ENCODE results near the gene CYB561D2. TPM values are rescaled to one million over a fixed set of nuclear protein-coding genes. Genes with fewer than 3 reads are reported as not detected.

Gene CYB561D2
- total and polyA plus RNA-seq, 9 donors, result 4.5 to 17.1 (median 9.6) TPM

DNA sequence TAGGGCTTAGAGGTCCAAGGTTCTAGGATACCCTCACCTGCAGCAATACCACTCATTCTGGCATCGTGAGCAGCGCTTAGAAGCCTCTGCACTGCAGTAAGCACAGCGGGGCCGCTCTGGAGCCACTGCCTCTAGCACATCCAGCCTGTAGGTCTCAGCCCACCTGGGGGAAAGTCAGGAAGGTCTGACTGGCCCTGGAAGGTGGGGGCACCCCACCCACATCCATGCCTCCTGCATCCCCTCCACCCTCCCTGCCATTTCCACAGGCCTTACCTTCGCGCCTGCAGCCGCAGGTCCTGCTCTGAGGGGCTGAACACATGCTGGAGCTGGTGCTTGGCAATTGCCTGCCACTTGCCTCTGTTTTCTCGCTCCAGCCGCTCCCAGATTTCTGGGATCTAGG, 9.1 kb upstream of the CYB561D2 start:
- DNase-seq, result peak in 2 of 5 donors; percentile 40 to 42
- no peak for TF ChIP-seq POLR2A (IDR thresholded peaks at IDR 0.05)
- TF ChIP-seq, protein P1, sequence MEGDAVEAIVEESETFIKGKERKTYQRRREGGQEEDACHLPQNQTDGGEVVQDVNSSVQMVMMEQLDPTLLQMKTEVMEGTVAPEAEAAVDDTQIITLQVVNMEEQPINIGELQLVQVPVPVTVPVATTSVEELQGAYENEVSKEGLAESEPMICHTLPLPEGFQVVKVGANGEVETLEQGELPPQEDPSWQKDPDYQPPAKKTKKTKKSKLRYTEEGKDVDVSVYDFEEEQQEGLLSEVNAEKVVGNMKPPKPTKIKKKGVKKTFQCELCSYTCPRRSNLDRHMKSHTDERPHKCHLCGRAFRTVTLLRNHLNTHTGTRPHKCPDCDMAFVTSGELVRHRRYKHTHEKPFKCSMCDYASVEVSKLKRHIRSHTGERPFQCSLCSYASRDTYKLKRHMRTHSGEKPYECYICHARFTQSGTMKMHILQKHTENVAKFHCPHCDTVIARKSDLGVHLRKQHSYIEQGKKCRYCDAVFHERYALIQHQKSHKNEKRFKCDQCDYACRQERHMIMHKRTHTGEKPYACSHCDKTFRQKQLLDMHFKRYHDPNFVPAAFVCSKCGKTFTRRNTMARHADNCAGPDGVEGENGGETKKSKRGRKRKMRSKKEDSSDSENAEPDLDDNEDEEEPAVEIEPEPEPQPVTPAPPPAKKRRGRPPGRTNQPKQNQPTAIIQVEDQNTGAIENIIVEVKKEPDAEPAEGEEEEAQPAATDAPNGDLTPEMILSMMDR (IDR thresholded peaks at IDR 0.05), result no peak
- TF ChIP-seq EP300 (IDR thresholded peaks at IDR 0.05), result no peak
- H3K4me3 ChIP-seq, result no peak overlapping the region
- H3K9me3 ChIP-seq, result no peaks in the 10 kb centered on the region
- H3K27ac ChIP-seq, result no peak overlapping the region
- no peaks in the 10 kb centered on the region for H3K27me3 ChIP-seq
- 93 to 95% (median 94%) methylated on average over 9 of the region's 9 CpGs for WGBS, 3 donors
- H3K4me1 ChIP-seq (ENCODE audit: insufficient read depth), result peaks cover 17% of the 10 kb centered on the region
- no peaks in the 10 kb centered on the region for H3K36me3 ChIP-seq
- intact Hi-C loops (cut with DNase I), result no loop called here

DNA sequence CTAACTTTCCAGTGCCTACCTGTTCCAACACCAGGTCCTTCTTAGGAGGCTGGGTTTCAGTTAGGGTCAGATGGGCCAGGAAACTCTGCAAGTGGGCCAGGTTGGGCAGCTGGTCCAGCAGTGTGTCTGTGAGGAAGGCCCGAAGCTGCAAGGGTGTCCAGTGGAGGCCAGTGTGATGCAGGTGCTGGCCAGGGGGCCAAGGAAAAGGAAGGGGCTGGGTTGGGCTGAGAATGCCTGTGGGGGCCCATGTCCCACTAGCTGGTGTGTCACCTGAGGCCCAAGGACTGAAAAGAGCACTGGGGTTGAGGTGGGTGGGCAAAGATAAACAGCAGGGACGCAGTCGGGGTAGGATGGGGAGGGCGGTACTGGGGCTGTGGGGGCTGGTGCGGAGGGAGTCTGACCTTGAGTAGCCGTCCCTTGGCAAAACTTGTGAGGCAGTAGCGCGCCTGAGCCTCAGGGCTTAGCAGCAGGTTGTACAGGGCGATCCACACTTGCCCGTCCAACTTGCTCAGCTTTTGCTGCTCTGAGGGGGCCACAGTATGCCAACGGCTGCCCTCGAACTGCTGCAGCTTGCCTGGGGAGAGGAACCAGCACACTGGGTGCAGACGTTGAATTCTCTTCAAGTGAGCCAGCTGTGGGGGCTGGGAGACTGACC, 8.5 kb upstream of the CYB561D2 start:
- intact Hi-C loops (cut with DNase I), result no loop called here
- TF ChIP-seq, protein P1 (IDR thresholded peaks at IDR 0.05), result no peak
- TF ChIP-seq EP300 (IDR thresholded peaks at IDR 0.05) (no peak), POLR2A (IDR thresholded peaks at IDR 0.05) (no peak)
- Histone ChIP-seq H3K4me3 (no peak overlapping the region), H3K27me3 (no peaks in the 10 kb centered on the region), H3K27ac (no peak overlapping the region), H3K36me3 (no peaks in the 10 kb centered on the region), H3K9me3 (no peaks in the 10 kb centered on the region), H3K4me1 (ENCODE audit: insufficient read depth) (peaks cover 17% of the 10 kb centered on the region)
- WGBS, 3 donors, result 81 to 85% (median 82%) methylated on average over 13 of the region's 13 CpGs
- DNase-seq, result peak in 1 of 5 donors; percentile 36

DNA sequence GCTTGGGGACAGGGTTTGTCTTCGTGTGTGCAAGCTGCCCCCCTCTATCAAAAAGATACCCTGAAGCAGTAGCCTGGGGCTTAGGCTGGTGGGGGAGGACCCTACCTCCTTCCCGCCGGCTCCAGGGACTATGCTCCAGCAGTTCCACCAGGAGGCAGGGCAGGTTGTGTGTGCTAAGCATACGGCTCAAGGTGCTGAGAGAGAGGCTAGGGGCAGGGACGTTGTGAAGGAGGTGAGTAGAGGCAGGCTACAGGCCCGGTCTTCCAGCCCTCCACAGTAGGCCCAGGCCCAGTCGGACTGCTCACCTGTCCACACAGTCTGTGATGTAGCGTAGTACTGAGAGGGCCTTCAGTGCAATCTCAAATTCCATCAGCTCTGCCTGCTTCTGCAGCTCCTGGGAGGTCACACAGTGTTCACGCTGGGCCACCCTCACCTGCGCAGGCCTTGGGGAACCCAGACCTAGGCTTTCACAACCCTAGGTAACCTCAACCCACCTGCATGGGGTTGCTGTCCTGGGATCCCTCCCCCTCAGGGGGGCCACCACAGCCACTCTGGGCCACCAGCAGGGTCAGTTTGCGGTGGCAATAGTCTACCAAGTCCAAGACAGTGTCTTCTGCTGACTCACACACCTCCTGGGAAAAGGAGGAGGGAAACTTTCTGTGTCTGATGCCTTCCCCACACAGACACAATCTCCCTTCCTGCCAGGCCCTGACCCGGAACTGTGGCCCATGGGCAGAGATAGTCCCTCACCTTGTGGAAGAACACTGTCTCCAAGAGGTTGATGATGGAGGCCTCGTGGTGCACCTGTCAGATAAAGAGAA, 7.6 kb upstream of the CYB561D2 start:
- no peaks in the 10 kb centered on the region for H3K36me3 ChIP-seq
- intact Hi-C loops (cut with DNase I), result no loop called here
- no peak for TF ChIP-seq POLR2A (IDR thresholded peaks at IDR 0.05)
- TF ChIP-seq, protein P1 (IDR thresholded peaks at IDR 0.05), result no peak
- no peak for TF ChIP-seq EP300 (IDR thresholded peaks at IDR 0.05)
- WGBS, 3 donors, result 82 to 87% (median 83%) methylated on average over 12 to 13 of the region's 13 CpGs
- no peaks in the 10 kb centered on the region for H3K9me3 ChIP-seq
- H3K27ac ChIP-seq, result no peak overlapping the region
- H3K27me3 ChIP-seq, result no peaks in the 10 kb centered on the region
- H3K4me3 ChIP-seq, result no peak overlapping the region
- DNase-seq, result peak in 1 of 5 donors; percentile 33
- H3K4me1 ChIP-seq (ENCODE audit: insufficient read depth), result peaks cover 17% of the 10 kb centered on the region

DNA sequence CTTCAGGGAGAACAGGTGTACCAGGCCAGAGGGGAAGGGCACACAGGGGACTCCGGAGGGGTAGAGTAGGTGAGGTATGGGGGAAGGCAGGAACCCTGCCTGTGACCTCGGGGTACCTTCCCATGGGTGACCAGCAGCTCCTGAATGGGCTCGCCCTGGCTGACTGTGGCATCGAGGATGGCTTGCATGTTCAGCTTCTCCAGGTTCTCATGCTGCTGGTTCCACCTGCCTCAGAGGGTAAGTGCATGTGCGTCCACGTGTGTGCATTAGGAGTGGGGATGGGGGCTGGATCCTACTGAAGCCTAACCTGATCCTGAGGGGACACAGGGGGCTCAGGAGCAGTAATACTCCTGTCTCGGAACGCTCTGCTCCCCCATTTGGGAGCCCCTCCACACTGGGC, 5.7 kb upstream of the CYB561D2 start:
- peaks cover 17% of the 10 kb centered on the region for H3K4me1 ChIP-seq (ENCODE audit: insufficient read depth)
- intact Hi-C loops (cut with DNase I), result loop anchor here in 3 of 4 donors (5.0 kb wide), 1 partner anchor 197 kb away; no protein-coding TSS in a partner anchor

More for the DNA sequence above, 5.7 kb upstream of the CYB561D2 start:
- Histone ChIP-seq H3K9me3 (no peaks in the 10 kb centered on the region), H3K27me3 (no peaks in the 10 kb centered on the region), H3K36me3 (no peaks in the 10 kb centered on the region), H3K4me3 (peak overlapping the region; percentile 15), H3K27ac (no peak overlapping the region)
- TF ChIP-seq, protein P1 (IDR thresholded peaks at IDR 0.05), result no peak
- TF ChIP-seq EP300 (IDR thresholded peaks at IDR 0.05) (no peak), POLR2A (IDR thresholded peaks at IDR 0.05) (no peak)
- WGBS, 3 donors, result 47 to 56% (median 54%) methylated on average over 6 to 8 of the region's 8 CpGs
- peak in 1 of 5 donors; percentile 31 for DNase-seq

All from ovary (tissue), 9 donors.